Cardiac fibroblast (primary cell): ENCODE data around the gene FASTK.

Experiments
- DNase-seq, 2 donors: peaks; one replicate each; pipeline versions ENCODE4 v3.0.0 to v3.0.0-alpha.2; 2010; ENCODE audit warnings: low read depth in 2 of 2
- H3K4me3 ChIP-seq, 2 donors: replicated peaks in 1 of 2; 1 replicate in 1 of 2; 2 replicates in 1 of 2; pipeline ENCODE4 v1.5.1; 2011; ENCODE audit warnings: low read depth in 2 of 2, low read length in 2 of 2, mild to moderate bottlenecking in 2 of 2, moderate library complexity in 1 of 2
- CTCF ChIP-seq: IDR thresholded peaks from one replicate; pipeline ENCODE4 v1.5.1; 2011; ENCODE audit warnings: low read depth, mild to moderate bottlenecking, low read length, inconsistent platforms

The FASTK gene

GRCh38 chr7:151125846-151126481 lies 45.4 kb upstream of the FASTK start:
- H3K4me3 ChIP-seq: peak overlapping the region; percentile 13 to 41
- DNase-seq: no peak
- no peak for TF ChIP-seq CTCF

GRCh38 chr7:151125470-151125845 lies 44.8 kb upstream of the FASTK start:
- H3K4me3 ChIP-seq: peak overlapping the region; percentile 13 to 41
- DNase-seq: no peak
- no peak for TF ChIP-seq CTCF

- no peak overlapping the region for H3K4me3 ChIP-seq
- no peak for TF ChIP-seq CTCF
- DNase-seq: no peak
Observed at GRCh38 chr7:151124899-151125399, 44.3 kb upstream of the FASTK start.

GRCh38 chr7:151124481-151124880 lies 43.9 kb upstream of the FASTK start:
- no peak for TF ChIP-seq CTCF
- DNase-seq: no peak
- H3K4me3 ChIP-seq: no peak overlapping the region

- no peak overlapping the region for H3K4me3 ChIP-seq
- peak; percentile 81 to 84 for DNase-seq
- TF ChIP-seq CTCF: peak; percentile 100
Observed at GRCh38 chr7:151123822-151124464, 43.3 kb upstream of the FASTK start.

- H3K4me3 ChIP-seq: no peak overlapping the region
- DNase-seq: no peak
- no peak for TF ChIP-seq CTCF
Observed at GRCh38 chr7:151123158-151123821, 42.7 kb upstream of the FASTK start.
